IPS-11a (cell line): ENCODE measurements around the gene FXYD1.
"Not testable (repeated sequence)": the region's sequence is repeated elsewhere in the genome, so short reads cannot be mapped to it uniquely, and the experiment has no call there.

Experiments used
- H3K4me3 ChIP-seq: one replicate; pipeline ENCODE4 v1.5.1; 2013; ENCODE audit warnings: low read depth, low read length, control low read depth

FXYD1 gene

GRCh38 chr19:35138305-35138892 is at the start of gene FXYD1:
FXYD1 (plus strand) TSS chr19:35138824; CDS start chr19:35140080, 1,256 bp downstream.
- no peak within 1 kb of the TSS for H3K4me3 ChIP-seq

GRCh38 chr19:35089554-35089953 is 49.1 kb upstream of the FXYD1 start:
- H3K4me3 ChIP-seq = no peak overlapping the region

GRCh38 chr19:35090160-35090505 is 48.5 kb upstream of the FXYD1 start:
- no peak overlapping the region for H3K4me3 ChIP-seq

- no peak overlapping the region for H3K4me3 ChIP-seq
Measured at GRCh38 chr19:35090506-35091214, 48.0 kb upstream of the FXYD1 start.

GRCh38 chr19:35093430-35093829 is 45.2 kb upstream of the FXYD1 start:
- H3K4me3 ChIP-seq = no peak overlapping the region

GRCh38 chr19:35093941-35094647 is 44.5 kb upstream of the FXYD1 start:
- no peak overlapping the region for H3K4me3 ChIP-seq

GRCh38 chr19:35094656-35095055 is 44.0 kb upstream of the FXYD1 start:
- H3K4me3 ChIP-seq = no peak overlapping the region

- H3K4me3 ChIP-seq = no peak overlapping the region
Measured at GRCh38 chr19:35095667-35096368, 42.8 kb upstream of the FXYD1 start.

GRCh38 chr19:35098413-35099049 is 40.1 kb upstream of the FXYD1 start:
- no peak overlapping the region for H3K4me3 ChIP-seq

- H3K4me3 ChIP-seq = no peak overlapping the region
Measured at GRCh38 chr19:35099155-35099896, 39.3 kb upstream of the FXYD1 start.

GRCh38 chr19:35099897-35100275 is 38.7 kb upstream of the FXYD1 start:
- H3K4me3 ChIP-seq = no peak overlapping the region

GRCh38 chr19:35100588-35101533 is 37.8 kb upstream of the FXYD1 start:
- no peak overlapping the region for H3K4me3 ChIP-seq

- H3K4me3 ChIP-seq = not testable (repeated sequence)
Measured at GRCh38 chr19:35101949-35102348, 36.7 kb upstream of the FXYD1 start.

- H3K4me3 ChIP-seq = not testable (repeated sequence)
Measured at GRCh38 chr19:35103614-35104013, 35.0 kb upstream of the FXYD1 start.

GRCh38 chr19:35104361-35104760 is 34.3 kb upstream of the FXYD1 start:
- no peak overlapping the region for H3K4me3 ChIP-seq

- no peak overlapping the region for H3K4me3 ChIP-seq
Measured at GRCh38 chr19:35105047-35105410, 33.6 kb upstream of the FXYD1 start.

- no peak overlapping the region for H3K4me3 ChIP-seq
Measured at GRCh38 chr19:35105411-35106290, 33.0 kb upstream of the FXYD1 start.

- H3K4me3 ChIP-seq = no peak overlapping the region
Measured at GRCh38 chr19:35106291-35106583, 32.4 kb upstream of the FXYD1 start.
